ENCODE measurements around the gene ZNF467.

GRCh38 chr7:149790754-149791360 is 17.5 kb upstream of the ZNF467 start:
- TF ChIP-seq, protein P1, sequence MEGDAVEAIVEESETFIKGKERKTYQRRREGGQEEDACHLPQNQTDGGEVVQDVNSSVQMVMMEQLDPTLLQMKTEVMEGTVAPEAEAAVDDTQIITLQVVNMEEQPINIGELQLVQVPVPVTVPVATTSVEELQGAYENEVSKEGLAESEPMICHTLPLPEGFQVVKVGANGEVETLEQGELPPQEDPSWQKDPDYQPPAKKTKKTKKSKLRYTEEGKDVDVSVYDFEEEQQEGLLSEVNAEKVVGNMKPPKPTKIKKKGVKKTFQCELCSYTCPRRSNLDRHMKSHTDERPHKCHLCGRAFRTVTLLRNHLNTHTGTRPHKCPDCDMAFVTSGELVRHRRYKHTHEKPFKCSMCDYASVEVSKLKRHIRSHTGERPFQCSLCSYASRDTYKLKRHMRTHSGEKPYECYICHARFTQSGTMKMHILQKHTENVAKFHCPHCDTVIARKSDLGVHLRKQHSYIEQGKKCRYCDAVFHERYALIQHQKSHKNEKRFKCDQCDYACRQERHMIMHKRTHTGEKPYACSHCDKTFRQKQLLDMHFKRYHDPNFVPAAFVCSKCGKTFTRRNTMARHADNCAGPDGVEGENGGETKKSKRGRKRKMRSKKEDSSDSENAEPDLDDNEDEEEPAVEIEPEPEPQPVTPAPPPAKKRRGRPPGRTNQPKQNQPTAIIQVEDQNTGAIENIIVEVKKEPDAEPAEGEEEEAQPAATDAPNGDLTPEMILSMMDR (IDR thresholded peaks at IDR 0.05), result no peak
- no peak for TF ChIP-seq EP300 (IDR thresholded peaks at IDR 0.05)

All from ovary (tissue), 3 donors.